CD4-positive, alpha-beta T cell treated with Interleukin-12 subunit alpha and Interleukin-12 subunit beta, for 1 hour (primary cell): ENCODE measurements around the gene LRMDA.

Source experiments
- DNase-seq: peaks from one replicate; pipeline ENCODE4 v3.0.0-alpha.2; 2020

Gene LRMDA

DNA sequence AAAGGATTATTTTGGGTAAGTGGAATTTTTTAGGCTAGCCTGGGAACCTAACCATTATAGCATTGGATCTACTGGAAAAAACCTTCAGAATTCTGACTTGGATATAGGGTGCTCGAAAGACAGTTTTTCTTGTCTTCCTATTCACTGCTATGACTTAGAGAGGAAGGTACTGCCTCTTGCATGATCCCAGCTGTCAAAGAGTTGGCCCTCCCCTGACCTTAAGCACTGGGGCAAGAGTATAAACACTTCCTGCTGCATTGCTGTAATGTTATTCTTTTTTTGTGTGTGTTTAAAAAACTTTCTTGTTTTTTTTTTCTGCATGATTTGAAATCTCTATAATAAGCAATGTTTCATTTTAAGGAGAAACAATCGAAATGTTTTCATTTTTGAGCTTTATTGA lies 113.0 kb downstream of the LRMDA start:
- no peak for DNase-seq

DNA sequence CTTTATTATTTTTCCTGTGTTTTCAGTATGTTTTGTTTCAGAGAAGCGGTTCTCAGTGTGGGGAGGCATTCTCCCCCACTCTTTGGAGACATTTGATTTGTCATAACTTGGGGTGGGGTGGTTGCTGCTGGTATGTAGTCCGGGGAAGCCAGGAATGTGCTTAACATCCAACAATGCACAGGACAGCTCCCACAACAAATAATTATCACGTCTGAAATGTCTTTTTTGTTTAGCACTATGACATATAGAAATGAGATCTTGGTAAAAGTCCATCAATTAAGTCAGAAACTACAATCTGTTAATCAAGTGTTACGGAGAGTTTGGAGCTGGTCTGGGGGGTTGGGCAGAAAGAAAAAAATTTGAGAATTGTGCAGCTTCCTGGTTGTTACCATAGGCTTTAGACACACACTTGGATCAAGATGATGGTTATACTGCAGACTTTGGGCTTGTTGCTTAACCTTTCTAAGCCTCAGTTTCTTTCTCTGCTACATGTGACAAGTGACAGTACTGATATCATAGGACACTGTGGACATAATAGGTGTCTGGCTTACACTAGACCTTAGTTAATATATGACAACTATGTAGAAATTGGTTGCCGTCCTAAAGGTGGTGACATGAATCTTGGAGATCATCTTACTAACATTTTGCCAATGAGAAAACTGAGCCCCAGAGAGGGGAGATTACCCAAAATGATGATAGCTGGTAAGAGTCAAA lies 113.7 kb downstream of the LRMDA start:
- no peak for DNase-seq

DNA sequence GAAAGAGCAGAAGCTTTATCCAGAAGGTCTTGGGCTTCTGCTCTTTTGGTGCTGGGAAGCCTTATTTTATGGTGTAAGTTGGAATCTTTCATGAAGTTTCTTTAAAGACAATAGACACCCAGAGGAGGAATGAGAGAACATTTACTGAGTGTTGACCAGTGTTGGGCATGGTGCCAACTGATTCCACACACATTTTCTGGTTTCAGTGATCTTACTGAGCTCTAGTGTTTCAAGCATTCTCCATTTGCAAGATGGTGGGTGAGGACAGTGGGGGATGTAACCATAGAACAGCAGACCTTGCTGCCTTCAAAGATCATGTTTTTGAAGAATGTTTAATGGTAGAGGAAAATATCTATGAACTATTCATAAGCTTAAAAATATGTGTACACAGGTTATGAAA lies 114.6 kb downstream of the LRMDA start:
- DNase-seq = no peak

DNA sequence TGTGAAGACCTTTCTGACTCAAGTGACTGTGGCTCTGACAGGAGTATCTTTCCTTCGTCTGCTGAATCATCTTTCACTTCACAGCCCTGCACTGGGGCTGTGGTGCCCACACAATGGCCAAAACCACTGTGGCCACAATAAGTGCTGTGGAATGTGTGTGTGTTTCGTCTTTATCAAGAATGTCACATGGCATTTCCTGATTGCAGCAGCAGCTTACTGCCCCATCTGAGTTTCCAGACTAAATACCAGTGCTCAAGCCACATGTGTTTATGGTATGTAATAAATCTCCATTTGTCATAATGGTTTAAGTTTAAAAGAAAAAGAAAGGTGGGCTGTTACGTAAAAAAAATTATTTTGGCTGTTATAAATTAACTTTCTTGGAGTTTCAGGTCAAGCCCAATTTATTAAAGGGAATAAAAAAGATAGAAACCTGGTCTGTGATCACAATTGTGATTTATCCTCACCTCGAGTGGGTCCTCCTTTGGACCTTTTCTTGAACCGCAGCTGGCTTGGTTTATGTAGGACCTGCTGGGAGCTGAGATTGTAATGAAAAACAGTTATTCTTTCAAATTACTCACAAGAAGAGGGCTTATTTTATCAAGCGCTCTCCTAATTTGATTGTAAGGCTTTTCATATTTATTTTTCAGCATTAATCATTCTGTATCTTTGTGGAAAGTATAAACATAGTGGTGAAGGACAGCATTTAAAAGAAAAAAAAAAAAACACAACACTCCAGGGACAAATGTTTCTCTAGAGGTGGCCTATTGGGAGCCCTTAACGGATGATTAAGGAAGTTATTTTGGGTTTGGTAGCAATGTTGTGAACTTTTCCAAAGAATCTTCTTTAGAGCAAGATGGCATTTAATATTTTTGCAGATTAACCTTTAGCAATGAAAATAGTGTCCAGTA lies 116.2 kb downstream of the LRMDA start:
- DNase-seq = no peak

DNA sequence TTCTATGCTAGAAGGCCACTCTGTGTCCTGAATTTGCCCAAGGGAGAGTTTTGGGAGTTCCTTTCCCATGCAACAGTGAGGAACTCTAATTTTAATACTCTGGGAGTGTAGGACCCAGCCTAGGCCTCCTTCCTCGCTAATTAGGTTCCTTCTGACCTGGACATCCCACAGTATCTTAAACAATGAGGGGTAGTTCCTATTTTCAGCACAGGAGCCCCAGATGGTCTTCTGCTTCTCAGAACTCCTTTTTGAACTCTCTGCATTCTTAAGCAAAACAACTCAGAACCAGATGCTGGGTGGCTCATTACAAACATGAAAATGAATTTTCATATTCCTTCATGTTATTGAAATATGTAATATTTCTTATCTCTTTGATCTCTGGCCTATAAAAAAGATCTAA lies 116.9 kb downstream of the LRMDA start:
- DNase-seq = no peak

DNA sequence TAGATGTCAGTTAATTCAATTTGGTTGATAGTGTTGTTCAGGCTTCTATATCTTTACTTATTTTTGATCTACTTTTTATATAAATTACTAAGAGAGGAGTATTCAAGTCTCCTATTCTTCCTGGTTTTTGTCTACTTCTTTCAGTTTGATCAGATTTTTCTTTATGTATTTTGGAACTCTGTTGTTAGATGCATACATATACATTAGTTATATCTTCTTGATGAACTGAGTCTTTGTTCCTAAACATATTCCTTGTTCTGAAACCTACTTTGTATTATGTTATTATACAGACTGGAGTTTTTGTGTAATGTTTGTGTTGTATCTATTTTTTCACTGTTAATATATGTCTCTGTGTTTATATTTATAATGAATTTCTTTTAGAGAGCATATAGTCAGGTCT lies 118.8 kb downstream of the LRMDA start:
- no peak for DNase-seq

DNA sequence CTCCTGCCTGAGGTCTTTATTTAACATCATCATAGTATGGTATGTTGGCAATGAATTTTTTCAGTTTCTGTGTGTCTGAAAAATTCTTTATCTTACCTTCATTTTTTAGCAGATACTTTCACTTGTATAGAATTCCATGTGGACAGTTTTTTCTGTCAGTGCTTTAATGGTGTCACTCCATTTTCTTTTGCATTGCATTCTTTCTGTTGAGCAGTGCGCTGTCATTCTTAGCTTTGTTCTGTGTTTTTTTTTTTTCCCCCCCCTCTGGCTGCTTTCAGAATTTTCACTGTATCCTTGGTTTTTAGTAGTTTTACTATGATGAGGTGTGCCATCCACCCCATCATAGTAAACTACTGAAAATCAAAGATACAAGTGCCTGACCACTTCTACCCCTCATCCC lies 120.7 kb downstream of the LRMDA start:
- no peak for DNase-seq

DNA sequence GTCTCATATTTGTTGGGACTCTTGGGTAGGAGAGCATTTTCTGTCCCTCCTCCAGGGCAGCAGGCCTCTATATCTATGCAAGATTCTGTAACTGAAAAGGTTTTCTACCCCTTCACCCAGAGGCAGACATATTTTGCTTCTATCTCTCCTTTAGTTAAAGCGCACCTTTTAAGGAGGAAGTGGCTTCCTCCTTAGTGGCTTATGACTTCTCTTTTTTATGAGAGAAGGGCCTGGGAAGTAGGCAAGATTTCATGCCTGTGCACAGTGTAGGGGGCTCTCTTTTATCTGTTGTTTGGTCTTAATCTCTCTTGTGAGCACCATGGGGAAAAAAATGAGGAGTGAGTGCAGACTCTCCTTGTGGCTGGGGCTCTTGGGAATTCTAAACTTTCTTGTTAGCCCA lies 122.1 kb downstream of the LRMDA start:
- DNase-seq = no peak

DNA sequence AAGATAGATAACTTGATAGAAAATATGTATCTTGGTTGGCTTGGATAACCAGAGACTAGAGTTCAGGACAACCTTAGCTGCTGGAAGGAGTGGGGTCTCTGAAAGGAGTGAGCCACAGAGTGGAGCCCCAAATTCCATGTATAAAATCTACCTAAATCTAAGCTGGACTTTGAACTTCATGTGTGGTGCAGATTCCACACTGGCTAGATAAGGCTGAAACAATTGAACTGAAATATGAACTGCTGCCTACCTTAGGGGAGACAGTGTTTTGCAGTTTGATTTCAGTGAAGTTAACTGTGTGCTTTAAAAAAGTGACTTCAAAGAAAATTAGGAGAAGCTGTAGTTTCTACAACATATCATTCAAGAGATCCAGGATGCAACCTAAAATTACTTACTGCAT lies 123.9 kb downstream of the LRMDA start:
- no peak for DNase-seq

DNA sequence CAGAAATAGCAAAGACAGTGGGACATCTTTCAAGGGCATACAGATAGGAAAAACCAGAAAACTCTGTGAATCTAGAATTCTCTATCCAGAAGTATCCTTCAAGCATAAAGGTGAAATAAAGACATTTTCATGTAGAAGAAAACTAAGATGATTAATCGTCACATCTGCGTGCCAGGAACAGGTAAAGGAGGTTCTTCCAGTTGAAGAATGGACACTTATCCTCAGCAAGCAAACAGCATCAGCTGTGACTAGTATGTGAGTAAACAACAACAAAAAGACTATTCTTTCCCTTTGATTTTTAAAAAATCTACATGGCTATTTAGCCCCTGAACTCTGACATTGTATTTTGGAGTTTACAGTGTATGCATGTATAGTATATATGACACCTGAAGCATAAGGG lies 124.9 kb downstream of the LRMDA start:
- no peak for DNase-seq

DNA sequence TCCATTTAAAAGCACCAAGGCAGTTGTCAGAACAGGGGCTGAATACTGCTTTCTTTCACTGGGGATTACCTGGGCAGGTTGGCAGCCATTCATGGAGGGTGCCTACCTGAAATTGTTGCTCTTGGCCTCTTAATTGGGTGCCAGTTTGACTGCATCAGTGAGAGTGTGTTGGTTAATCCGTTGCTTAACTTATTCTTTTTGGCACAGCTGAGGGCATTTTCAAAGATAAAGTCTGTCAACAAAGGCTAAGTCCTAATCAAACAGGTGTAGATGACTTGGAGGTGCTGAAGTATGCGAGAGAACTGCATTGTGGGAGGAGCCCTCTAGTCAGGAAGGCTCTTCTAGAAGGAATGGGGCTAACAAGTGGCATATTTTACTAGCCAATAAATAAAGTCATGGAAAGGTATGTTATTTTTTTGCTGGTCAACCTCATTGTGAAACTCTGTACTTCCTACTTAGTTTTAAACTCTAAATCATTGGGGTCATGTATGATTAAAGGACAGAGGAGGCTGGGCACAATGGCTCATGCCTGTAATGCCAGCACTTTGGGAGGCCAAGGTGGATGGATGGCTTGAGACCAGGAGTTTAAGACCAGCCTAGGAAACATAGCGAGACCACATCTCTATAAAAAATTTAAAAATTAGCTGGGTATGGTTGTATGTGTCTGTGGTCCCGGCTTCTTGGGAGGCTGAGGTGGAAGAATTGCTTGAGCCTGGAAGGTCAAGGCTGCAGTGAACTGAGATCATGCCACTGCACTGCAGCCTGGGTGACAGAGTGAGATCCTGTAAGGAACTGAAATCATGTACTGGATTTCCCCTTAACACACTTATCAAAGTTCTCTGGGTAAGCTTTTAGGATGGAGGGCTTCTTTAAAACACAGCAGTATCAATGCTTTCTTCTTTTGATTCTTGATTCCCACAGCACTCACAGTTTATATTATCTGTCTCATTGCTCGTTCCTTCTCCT lies 134.1 kb downstream of the LRMDA start:
- DNase-seq = no peak

DNA sequence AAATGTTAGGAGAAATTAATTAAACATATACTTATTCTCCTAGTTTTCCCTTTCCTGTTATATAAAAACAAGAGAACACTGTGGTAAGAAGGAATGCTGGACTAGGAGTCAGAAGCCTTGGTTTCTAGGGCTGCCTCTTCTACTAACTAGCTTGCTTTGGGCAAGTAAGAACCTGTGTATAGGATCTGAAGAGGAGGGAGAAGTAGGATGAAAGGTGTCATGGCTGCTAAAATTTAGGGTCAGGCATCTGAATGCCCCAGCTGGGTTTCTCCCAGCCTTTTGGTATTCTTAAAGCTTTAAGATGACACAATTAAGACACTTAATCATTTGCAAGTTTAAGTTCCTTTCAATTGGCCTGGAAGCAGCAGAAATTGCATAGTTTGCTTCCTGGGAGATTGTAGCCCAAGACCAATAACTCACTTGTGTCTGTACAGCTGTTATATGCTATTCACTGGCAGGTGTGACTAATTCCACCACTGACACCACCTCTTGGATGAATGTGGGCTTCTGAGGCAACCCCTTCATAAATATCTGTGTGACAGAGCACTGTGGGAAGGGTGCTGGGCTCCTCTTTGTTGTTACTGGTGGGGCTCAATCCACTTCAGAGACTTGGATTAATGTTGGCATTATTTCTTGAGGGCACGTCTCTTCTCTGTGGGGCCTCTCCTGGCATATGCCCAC lies 137.2 kb downstream of the LRMDA start:
- no peak for DNase-seq

DNA sequence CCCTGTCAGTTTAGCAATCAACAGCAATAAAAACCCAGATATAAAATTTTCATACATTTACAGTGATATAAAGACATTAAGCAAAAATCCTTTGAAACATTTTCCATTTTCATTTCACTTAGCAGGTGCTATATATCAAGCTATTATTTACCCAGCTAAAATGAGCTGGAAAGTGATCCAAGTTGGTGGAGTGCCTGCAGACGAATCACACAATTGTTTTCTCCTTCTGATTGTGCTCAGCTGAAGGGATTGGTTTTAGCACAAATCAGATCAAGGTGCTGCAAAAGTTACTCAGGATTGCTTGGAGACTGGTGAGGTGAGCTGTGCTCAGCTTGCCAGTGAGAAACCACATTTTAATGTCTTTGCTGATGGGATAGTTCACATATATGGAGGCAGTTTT lies 138.1 kb downstream of the LRMDA start:
- DNase-seq = no peak

DNA sequence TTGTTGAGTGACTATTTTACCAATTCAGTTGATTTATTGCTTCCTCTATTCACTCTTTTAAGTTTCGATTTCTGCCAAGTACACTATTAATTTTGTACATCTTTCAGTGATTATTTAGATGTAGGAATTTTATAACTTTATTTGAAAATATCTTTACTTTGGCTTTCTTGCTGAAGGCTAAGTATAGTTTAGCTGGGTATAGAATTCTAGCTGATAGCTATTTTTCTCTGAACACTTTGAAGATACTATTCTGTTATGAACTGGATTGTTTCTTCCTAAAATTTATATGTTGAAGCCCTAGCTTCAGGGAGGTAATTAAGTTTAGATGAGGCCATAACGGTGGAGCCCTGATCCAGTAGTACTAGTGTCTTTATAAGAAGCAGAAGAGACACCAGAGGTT lies 141.1 kb downstream of the LRMDA start:
- no peak for DNase-seq

DNA sequence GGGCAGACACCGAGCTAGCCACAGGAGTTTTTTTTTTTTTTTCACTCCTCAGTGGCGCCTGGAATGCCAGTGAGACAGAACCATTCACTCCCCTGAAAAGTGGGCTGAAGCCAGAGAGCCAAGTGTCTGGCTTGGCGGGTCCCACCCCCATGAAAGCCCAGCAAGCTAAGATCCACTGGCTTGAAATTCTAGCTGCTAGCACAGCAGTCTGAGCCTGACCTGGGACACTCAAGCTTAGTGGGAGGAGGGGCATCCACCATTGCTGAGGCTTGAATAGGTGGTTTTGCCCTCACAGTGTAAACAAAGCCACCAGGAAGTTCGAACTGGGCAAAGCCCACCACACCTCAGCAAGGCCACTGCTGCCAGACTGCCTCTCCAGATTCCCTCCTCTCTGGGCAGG lies 144.5 kb downstream of the LRMDA start:
- no peak for DNase-seq

DNA sequence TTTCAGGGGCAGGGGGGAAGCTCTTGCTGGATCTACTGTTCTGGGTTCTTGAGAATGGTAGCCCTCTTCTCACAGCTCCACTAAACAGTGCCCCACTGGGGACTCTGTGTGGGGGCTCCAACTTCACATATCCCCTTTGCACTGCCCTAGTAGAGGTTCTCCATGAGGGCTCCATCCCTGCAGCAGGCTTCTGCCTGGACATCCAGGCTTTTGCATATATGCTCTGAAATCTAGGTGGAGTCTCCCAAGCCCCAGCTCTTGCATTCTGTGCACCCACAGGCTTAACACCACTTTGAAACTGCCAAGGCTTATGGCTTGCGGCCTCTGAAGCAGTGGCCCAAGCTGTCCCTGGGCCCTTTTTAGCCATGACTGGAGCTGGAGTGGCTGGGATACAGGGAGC lies 150.7 kb downstream of the LRMDA start:
- DNase-seq = no peak

DNA sequence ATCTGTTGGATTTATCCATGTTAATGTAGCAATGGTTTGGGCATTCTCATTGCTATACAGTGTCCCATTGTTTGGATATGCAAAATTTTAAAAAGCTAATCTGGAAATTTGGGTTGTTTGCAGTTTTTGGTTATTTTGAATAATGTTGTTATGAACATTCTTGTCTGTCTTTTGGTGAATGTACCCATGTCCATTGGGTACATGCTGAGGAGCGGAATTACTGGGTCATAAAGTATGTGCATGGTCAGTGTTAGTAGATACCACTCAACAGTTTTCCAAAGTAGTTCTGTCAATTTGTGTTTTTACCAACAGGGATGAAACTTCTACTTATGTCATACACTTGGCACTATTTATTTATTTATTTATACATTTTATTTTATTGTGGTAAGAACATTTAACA lies 153.9 kb downstream of the LRMDA start:
- no peak for DNase-seq

DNA sequence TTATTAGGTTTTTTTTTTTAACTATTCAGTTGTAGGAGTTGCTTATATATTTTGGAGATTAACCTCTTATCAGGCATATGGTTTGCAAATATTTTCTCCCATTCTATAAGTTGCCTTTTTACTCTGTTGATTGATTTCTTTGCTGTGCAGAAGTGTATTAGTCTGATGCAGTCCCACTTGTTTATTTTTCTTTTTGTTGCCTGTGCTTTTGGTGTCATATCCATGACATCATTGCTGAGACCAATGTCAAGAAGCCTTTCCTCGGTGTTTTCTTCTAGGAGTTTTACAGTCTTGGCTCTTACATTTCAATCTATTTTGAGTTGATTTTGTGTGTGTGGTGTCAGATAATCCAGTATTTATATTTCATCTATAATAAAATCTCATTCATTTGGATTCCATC lies 155.4 kb downstream of the LRMDA start:
- no peak for DNase-seq

DNA sequence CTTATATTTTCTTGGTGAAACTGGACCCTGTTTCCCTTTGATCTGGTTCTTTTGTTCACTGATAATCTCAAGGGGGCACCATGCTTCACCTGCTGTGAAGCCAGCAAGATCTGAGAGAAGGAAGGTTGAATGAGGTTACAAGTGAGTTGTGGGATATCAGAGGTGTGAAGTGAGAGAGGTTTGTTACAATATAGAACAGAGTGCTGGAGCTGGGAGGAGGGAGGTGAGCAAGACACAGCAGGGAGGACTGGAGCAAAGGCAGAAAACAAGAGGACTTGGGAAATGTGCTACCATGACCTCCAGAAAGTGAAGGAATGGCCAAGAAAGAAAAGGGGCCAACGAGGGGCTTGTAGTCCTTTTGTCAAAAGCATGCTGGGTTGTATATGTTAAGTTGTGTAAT lies 156.6 kb downstream of the LRMDA start:
- DNase-seq = no peak

DNA sequence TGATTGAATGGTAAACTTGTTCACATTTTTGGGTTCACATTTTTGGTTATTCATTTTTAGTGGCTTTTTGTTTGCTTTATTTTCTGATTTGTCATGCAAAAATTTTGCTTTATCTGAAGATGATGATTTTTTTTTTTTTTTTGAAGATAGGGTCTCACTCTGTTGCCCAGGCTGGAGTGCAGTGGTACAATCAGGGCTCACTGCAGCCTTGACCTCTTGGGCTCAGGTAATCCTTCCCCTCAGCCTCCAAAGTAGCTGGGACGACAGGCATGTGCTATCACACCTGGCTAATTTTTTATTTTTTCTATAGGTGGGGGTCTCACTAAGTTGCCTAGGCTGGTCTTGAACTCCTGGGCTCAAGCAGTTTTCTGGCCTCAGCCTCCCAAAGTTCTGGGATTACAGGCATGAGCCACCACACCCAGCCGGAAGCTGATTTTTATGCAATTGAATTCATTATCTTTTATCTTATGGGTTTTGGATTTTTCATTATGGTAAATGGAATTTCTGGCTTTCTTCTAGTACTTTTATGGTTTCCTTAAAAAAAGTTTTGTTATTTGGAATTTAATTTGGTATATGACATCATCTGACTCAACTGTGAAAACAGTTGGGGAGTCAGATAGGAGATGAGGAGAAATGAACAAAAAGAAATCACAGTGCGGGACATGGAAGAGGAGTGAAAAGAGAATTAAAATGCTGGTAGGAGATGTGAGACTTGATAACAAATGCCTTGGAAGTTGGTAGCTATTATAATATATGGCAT lies 158.7 kb downstream of the LRMDA start:
- no peak for DNase-seq

DNA sequence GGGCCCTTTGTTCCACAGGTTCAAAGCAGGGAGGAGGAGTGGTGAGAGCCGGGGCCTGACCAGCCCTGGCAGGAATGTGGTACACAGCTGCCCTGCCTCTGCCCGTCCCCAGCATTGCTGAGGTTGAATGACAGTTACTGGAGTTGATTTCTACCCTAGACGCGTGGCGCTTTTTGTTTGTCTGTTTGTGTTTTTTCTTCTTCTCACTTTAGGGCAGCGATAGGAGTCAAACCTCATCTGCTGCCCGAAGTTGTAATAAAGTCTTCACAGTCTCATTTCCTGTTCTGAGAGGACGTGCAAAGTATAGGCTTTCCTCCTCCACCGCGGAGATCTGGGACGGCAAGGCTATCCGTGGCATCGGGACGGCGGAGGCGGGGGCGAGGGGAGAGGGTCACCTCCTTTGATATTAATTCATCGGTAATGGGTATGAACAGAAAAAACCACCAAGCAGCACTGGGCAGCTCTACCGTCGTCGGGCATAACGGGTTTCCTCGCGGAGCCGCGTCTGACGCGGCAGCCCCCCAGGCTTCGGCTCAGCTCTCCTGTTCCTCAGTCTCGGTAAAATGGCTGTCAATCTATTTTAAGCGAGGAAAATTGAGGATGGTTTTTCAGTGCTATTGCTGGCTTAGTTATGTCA lies 160.8 kb downstream of the LRMDA start:
- no peak for DNase-seq
